RWPE1 (cell line): Measurements from ENCODE around the gene TRPM3.

Experiments used
- CTCF ChIA-PET: fragments of 350-600 bp; sonication (Branson Sonifier 250); formaldehyde crosslinking; extraction: SDS; loops from one replicate; lab custom pipeline; 2021; lab: Yijun Ruan, JAX
- POLR2A ChIA-PET: fragments of 400-600 bp; formaldehyde crosslinking; extraction: SDS; loops from one replicate; lab custom pipeline; 2020; ENCODE audit warnings: antibody characterized with exemption; ENCODE audit not compliant: low non-redundant PET; lab: Yijun Ruan, JAX
- DNase-seq: peaks from one replicate; pipeline ENCODE4 v3.0.0; 2012; ENCODE audit warnings: low spot score
- H3K27ac ChIP-seq: fragments of 450-650 bp; 2 replicates; pipeline ENCODE4 v1.5.1; 2017
- TF ChIP-seq, protein P1 (sequence below): fragments of 450-650 bp; conservative IDR thresholded peaks from 2 replicates; pipeline ENCODE4 v1.5.1; 2017; ENCODE audit warnings: low read depth, mild to moderate bottlenecking

Gene TRPM3

DNA sequence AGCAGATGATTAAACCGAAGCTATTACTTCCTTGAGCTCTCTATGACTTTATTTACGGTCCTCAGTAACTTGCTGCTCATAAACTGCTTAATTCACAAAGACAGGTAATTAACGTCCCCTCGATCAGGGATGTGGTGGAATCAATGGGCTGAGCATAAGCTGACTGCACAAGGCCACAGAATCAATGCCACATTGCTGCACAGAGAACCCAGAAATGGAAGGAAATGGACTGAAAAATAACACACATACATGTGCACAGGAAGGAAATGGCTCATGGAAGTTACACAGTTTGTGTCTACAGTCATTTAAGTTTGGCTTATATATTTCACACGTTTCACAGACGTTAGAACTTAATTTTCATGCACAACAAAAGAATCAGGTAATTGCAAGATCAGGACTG lies 588.7 kb downstream of the TRPM3 start:
- no peak overlapping the region for H3K27ac ChIP-seq
- ChIA-PET POLR2A (no interaction called here), CTCF (interaction anchor here (0.6 kb wide), 1 partner anchor 930 kb away, joined by 3 read pairs; no protein-coding TSS in a partner anchor)
- no peak for DNase-seq
- TF ChIP-seq, protein P1, sequence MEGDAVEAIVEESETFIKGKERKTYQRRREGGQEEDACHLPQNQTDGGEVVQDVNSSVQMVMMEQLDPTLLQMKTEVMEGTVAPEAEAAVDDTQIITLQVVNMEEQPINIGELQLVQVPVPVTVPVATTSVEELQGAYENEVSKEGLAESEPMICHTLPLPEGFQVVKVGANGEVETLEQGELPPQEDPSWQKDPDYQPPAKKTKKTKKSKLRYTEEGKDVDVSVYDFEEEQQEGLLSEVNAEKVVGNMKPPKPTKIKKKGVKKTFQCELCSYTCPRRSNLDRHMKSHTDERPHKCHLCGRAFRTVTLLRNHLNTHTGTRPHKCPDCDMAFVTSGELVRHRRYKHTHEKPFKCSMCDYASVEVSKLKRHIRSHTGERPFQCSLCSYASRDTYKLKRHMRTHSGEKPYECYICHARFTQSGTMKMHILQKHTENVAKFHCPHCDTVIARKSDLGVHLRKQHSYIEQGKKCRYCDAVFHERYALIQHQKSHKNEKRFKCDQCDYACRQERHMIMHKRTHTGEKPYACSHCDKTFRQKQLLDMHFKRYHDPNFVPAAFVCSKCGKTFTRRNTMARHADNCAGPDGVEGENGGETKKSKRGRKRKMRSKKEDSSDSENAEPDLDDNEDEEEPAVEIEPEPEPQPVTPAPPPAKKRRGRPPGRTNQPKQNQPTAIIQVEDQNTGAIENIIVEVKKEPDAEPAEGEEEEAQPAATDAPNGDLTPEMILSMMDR = no peak

DNA sequence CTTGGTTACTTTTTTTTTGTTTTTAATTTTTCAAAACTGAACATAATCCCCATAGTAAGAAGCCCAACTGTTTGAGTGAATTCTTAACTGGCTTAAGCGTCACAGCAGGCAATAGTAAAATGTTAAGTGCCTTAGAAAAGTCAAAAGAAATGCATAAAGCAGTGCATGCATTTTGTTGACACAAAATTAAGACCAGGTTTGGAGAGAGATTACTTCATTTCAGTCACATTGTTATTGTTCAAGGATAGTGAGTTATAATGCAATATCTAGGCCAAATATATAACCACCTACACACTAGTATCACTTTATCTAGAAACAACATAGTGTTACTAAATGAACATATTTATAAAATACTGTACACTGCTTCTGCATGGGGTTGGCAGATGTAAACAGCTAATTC lies 590.1 kb downstream of the TRPM3 start:
- POLR2A ChIA-PET = no interaction called here
- TF ChIP-seq, protein P1 = no peak
- CTCF ChIA-PET = no interaction called here
- DNase-seq = no peak
- H3K27ac ChIP-seq = no peak overlapping the region

DNA sequence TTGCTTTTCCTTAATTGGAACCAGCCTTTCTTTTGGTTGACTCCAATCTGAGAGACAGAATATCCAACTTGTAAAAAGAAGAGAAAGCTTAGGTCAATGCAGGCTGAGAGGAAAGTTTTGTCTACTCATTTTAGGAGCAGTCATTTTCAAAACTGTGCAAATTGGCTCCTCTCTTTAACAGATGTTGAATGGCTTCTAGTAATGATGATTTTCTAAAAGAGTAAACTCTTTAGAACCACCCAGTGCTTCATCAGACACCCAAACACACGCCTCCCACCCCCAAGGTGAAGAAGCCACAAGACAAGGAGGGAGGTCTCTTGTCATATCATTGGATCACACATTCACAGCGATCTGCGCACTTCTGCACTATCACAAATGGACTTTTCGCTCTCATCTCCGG lies 590.7 kb downstream of the TRPM3 start:
- H3K27ac ChIP-seq = no peak overlapping the region
- TF ChIP-seq, protein P1 = no peak
- DNase-seq = no peak
- ChIA-PET POLR2A (no interaction called here), CTCF (no interaction called here)

DNA sequence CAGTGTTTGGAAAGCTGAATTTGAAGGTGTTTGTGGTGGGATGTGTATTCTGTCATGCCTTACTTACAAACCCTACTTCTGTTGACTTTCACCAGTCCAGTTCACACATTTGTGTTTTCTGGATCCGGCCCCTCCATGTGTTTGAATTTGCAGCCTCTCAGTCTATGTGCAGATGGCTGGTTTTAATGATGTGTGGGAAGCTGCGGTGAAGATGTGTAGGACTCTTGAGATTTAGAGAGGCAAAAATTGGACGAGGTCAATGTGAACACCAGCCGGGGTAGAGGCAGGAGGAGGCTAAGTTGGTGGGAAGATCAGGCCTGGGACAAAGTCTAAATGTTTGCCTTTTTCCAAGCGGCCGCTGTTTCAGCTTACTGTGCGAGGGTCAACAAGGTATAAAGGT lies 591.6 kb downstream of the TRPM3 start:
- ChIA-PET CTCF (no interaction called here), POLR2A (no interaction called here)
- DNase-seq = no peak
- TF ChIP-seq, protein P1 = no peak
- no peak overlapping the region for H3K27ac ChIP-seq

DNA sequence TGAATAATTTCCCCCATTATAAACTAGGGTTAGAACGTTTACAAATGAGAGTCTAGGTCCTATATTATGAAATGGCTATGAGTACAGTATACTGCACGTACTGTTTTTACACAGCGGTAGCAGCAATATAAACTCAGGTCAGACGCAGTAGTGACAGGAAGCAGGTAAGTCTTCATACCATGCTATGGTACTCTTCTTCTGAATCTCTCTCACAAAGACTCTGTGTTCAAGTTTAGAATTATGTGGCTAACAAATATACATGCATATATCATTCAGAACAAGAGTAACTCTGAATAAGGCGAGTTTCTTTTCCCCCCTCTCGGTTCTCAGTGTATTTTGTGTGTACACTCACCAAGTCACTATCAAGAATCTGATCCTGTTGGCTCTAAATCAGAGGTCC lies 592.0 kb downstream of the TRPM3 start:
- TF ChIP-seq, protein P1 = no peak
- ChIA-PET CTCF (no interaction called here), POLR2A (no interaction called here)
- H3K27ac ChIP-seq = no peak overlapping the region
- DNase-seq = no peak

DNA sequence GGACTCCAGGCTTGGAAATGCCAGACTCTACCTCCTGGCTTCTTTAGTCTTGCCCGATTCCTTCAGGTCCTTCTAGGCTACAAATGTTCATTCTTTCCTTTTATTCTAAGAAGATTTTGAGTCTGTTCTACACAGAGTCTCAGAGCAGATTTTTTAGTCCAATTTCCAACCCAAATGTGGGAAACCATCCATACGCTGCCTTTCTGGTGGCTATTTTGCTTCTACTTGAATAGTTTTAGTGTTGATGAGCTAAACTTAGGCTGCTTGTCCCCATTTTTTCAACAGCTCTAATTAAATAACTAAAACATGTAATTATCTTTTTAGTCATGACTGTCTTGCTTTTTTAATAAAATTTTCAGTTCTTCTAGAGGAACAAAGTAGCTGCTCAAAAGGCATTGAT lies 594.5 kb downstream of the TRPM3 start:
- ChIA-PET POLR2A (no interaction called here), CTCF (no interaction called here)
- no peak for DNase-seq
- H3K27ac ChIP-seq = 0 out of 2 replicates have a peak overlapping the region, but pooled peaks have one; percentile 73
- TF ChIP-seq, protein P1 = no peak

DNA sequence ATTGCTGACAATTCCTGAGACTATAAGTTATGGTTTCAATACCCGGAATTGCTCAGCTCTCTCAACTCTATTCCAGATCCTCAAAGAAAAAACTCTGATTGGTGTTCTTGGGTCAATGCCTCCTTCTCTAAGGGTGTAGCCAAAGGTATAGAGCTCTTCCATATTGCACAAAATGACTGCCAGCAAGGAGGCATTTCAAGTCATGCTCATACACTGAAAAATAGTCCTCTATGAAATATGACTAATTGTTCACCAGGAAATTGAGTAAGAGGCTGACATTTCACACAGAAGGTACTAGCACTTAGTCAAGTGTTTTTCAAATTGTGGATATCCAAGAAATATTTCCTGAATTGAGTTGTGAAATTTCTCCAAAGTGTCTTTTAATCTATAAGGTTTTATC lies 595.9 kb downstream of the TRPM3 start:
- POLR2A ChIA-PET = no interaction called here
- DNase-seq = peak; percentile 60
- CTCF ChIA-PET = no interaction called here
- TF ChIP-seq, protein P1 = no peak
- peak overlapping the region; percentile 73 for H3K27ac ChIP-seq
